GM15510 (cell line): Measurements from ENCODE around the gene CHGA.

Source experiments
- POLR2A ChIP-seq: IDR thresholded peaks from 3 replicates; pipeline ENCODE4 v1.6.1; 2011; ENCODE audit warnings: borderline replicate concordance; ENCODE audit not compliant: insufficient read length; ENCODE audit errors: extremely low read depth

CHGA gene, protein sequence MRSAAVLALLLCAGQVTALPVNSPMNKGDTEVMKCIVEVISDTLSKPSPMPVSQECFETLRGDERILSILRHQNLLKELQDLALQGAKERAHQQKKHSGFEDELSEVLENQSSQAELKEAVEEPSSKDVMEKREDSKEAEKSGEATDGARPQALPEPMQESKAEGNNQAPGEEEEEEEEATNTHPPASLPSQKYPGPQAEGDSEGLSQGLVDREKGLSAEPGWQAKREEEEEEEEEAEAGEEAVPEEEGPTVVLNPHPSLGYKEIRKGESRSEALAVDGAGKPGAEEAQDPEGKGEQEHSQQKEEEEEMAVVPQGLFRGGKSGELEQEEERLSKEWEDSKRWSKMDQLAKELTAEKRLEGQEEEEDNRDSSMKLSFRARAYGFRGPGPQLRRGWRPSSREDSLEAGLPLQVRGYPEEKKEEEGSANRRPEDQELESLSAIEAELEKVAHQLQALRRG

DNA sequence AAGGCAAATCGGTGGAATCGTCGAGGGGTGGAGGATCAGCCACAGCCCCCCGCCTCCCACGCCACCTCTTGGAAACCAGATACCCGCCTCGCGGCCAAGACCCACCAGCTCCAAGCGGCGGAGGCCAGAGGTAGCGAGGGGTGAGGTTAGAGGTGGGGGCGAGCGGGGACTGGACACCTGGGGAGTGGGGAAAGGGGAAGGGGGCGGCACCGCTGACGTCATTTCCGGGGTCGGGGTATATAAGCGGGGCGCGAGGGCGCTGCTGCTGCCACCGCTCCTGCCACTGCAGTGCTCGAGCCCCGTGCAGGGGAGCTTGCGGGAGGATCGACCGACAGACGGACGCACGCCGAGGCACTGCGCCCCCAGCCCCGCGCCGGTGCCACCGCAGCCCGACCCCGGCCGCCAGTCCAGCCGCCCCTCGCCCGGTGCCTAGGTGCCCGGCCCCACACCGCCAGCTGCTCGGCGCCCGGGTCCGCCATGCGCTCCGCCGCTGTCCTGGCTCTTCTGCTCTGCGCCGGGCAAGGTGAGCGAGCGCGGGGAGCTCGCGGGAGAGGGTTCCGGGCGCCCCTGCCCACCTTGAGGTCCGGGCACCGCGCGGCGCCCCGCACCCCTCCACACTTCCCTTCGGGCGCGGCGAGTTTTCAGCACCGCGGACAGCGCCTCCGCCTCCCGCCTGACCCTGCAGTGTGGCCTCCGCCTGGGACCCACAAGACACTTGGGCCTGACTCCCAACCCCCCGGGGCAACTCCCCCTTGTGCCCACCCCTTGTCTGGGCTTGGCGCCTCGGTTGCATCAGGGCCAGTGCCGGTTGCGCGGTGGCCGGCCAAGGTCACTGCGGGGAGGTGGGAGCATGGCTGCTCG is at the start of gene CHGA:
CHGA (plus strand) TSS at position 268 of the 861 bp plus-strand sequence; CDS start at position 478, 210 bp downstream.
- TF ChIP-seq POLR2A = no peak

DNA sequence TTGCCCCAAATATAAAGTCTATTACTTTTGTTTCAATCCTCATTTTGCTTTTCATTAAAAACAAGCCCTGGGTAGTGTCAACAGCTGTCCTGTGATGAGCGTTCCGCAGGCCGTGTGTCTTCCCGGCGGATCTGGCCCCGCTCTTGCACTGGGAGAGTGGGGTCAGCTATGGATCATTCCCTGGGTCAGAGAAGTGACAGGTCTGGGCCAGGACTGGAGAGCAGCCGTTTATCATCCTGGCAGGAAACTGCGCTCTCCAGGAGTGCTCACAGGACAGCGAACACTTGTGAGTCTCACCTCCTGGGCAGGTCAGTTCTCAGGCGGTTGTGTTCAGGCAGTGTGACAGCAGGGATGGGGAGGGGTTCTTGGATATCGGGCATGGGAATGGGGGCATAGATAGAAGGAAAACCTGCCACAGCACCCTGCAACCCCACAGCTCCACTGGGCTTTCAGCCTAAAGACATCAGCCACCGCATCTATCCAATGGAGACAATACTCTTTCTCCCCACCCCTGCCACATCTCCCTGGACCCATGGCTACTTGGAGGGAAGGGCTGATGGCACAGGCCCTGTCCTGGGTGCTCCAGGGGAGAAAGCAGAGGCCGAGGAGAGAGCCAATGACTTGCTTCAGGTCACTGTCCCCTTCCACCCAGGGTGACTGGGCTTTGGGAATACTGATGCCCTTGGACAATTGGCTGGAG is 47.8 kb upstream of the CHGA start:
- no peak for TF ChIP-seq POLR2A

DNA sequence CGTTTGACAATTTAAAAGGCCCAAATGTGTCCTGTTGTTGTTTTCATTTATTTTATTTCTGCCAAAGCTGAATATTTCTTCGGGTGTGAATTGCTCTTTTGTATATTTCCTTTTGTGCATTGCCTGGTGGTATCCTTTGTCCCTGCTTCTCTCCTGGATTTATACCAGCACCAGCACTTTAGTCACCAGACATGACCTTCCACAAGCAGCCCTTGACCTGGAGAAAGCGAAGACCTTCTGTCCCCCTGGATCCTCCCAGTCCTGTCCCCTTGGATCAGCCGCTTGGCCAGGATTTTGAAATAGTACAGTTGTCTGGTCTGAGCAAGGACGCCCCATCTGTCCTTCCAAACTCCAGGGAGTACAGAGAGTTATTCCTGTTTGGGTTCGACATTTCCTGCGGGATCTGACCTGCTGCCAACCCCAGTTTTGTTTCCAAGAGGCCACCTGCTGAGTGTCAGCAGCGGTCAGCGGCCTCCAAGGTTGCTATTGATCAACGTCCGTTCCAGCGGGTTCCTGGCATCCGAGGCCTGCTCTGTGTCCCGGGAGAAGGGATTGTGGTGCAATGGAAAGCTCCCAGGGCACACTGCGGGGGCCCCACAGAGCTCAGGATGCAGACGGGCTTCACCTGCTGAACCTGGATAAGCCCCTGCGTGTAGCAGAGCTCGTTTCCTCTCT is 45.1 kb upstream of the CHGA start:
- TF ChIP-seq POLR2A = no peak

DNA sequence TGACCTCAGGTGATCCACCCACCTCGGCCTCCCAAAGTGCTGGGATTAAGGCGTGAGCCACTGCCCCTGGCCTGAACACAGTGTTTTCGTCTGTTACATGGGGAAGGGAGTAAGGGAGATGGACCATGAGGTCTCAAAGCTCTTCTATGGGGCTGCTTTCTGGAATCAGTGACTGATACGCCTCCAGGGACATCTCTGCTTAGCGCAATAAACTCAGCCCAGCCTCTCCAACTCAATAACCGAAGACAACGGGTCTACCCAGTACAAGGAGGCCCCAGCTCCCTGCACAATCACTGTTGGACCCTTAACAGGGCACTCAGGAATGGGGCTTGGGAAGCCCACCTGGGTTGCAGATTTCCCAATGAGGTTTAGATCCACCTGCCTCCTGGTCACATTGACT is 42.6 kb upstream of the CHGA start:
- no peak for TF ChIP-seq POLR2A

DNA sequence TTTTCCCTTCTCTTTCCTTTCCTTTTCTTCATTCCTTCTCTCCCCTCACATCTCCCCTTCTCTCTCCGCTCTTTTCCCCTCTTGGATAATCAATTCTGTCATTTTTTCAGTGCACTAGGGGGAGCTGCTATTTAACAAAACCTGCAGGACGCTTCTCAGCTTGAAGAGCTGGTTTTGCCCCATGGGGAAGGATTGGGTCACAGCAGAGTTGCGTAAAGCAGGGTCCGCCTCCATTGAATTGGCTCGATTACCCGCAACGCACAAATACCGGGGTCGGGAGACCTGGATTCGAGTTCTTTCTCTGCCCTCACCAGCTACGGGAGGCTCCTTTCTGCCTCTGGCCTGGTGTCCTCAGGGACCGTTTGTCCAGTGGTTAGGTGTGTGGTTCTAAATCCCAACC is 42.1 kb upstream of the CHGA start:
- TF ChIP-seq POLR2A = no peak

DNA sequence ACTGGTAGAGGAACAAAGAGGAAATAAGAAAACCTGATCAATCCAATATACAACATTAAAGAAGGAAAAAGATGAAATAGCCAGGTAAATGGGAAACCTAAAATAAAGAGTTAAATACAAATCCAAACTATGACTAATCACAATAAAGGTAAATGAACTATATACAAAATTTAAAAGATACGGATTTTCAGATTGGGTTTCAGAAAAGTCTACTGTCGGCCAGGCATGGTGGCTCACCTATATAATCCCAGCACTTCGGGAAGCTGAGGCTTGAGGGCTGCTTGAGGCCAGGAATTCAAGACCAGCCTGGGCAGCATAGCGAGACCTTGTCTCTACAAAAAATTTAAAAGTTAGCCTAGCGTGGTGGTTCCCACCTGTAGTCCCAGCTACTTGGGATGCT is 39.9 kb upstream of the CHGA start:
- no peak for TF ChIP-seq POLR2A

DNA sequence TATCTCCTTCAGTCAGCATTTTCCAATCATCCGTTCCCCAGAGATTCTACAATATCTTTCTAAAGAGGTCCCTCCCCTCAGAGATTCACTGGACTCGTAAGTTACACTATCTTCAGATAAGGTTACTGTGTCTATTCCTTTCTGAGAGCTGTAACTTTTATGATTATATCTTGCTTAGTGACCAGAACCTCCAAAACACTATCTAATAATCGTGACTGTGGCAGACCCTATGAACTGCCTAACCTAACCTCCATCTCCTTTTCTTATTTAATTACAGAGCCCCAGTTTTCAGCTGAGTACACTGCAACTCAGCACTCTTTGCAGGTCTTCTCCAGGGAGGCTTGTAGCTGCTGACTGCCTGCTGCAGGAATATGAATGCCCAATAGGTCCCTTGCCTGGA is 38.5 kb upstream of the CHGA start:
- TF ChIP-seq POLR2A = no peak

DNA sequence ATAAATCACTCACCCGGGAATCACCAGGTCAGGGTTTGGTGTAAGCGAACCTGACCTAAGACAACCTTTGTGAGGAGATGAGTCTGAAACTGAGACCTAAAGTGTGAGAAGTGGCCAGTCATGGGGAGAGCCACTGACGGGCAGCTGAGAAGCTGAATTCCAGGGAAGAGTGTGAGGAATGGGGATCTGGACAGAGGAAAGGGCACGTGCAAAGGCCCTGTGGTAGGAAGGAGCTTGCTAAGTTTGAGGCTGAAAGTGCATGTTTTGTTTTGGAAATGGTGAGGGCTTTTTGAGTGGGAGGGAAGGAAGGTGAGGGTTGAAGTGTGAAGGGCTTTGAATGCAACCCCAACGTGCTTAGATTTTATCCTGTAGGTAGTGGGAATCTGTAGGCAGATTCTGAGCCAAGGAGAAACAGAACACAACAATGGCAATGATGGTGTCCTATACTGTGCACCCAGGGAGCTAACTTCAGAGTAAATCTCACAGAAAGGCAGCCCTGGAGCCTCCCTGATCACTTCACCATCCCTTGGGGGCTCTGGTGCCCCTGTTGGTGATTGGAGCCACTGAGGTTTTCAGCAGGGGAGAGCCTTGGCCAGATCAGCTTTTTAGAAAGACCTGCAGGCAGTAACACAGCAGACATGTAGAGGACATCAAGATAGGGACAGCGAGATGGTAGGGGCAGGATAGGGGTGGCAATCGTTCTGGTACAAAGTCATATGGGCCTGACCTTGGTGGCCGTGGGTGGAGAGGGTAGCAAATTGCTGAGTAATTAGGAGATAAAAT is 37.5 kb upstream of the CHGA start:
- TF ChIP-seq POLR2A = no peak

DNA sequence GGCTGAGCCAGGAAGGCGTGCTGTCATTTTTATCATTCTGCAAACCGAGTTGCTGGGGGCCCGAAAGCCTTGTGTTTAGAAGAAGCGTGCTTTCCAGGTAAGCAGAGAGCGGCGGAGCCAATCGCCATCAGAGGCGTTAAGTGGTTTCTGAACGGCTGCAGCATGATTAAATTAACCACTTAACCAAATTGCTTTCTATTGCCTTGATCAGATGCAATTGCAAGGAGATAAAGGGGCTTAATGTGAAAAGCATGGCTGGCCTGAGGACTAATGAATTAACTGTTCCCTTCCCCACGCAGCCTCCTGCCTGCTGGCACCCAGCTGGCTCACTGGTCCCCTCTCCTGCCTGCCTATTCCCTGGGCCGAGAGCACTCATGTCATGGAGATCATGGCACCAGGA is 36.6 kb upstream of the CHGA start:
- no peak for TF ChIP-seq POLR2A

DNA sequence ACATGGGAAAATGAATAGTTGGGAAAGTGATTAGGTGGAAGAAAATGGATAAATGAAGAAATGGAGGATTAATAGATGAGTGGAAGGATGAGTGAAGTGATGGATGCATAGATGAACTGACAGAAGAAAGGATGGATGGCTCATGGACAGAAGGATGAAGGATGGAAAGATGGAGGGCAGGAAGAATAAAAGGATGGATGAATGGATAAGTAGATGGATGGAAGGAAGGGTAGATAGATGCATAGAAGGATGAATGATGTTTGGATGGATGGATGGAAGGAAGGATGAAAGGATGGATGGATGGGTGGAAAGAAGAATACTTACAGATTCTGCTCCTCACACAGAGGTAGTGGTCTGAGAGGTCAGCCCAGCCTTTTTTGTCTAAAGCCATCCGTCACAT is 35.8 kb upstream of the CHGA start:
- no peak for TF ChIP-seq POLR2A

DNA sequence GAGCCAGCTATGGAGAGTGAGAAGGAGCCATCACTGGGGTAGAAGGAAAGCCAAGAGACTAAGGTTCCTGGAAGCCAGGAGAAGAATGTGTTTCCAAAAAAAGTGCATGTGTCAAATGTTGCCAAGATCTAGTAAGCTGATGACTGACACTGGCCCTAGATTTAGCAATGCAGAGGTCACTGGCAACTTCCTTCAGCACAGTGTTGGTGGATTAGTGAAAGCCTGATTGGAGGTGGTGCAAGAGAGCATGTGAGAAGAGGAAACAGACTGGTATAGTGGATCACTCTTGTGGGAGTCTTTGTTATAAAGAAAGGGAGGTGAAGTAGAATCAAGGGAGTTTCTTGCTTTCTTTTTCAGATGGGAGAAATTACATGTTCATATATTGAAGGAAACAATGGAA is 34.1 kb upstream of the CHGA start:
- no peak for TF ChIP-seq POLR2A

DNA sequence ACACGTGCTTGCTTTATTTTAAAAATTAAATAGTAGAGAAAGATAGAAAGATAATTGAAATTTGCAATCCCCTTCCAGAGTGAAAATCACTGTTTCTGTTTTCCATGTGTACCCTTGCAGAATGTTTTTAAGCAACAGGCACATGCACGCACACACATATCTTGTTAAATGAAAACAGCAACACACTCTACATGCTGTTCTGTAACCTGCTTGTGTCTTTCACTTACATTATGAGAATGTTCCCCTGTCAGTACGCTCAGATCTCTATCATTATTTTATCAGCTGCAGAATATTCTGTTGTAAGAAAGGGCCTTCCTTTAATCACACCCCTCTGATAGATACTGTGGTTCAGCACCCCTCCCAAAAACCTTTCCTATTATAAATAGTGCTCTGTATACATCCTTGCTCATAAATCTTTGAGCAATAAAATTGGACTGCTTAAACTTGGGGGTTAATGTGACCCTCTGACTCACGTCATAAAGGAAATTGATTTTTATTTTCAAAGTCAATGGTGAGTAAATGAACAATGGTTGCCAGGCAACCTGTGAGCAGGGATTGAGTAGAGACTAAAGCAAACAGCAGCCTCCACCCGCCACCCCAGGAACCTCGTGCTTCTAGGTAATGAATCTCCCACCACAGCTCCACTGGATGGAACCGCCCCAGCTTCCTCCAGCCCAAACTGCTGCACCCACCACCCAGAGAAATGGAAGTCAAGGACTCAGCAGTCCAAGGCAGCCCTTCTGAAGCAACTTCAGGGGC is 31.9 kb upstream of the CHGA start:
- TF ChIP-seq POLR2A = no peak

DNA sequence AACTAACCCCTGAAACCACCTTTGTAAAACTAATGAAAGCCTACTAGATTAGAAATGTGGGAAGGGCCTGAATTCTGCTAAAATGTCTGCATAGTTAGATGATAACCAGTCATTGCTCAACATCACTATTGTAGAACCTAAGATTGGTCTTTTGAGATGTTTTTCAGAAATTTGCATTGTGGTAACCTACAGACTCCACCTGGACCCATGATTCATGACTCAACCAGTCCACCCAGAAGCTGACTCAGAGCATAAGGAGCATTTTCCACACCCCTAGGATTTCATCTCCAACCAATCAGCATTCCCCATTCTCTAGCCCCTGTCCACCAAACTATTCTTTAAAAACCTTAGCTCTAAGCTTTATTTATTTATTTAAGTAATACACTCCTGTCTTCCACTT is 30.4 kb upstream of the CHGA start:
- no peak for TF ChIP-seq POLR2A

DNA sequence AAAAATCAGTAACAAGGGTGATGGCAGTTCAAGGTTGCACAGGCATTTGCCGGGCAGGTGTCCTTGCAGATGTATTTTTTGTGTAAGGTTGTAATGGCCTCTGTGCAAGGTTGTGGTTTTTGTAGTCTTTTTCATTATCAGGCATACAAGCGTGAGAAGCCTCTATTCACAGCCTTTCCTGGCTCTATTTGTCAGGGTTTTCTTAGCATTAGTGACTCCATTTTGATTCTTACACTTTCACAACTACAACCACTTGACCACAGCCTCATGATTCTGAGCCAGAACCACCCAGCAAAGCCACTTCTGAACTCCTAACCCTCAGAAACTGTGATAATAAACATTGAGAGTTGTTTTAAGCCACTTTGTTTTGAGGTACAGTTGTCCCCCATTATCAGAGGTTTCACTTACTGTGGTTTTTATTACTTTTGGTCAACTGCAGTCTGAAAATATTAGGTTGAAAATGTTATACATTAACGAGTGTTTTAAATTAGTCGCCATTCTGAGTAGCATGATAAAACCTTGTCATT is 27.5 kb upstream of the CHGA start:
- no peak for TF ChIP-seq POLR2A
